ENCODE measurements around the gene RALGAPA2.

DNA sequence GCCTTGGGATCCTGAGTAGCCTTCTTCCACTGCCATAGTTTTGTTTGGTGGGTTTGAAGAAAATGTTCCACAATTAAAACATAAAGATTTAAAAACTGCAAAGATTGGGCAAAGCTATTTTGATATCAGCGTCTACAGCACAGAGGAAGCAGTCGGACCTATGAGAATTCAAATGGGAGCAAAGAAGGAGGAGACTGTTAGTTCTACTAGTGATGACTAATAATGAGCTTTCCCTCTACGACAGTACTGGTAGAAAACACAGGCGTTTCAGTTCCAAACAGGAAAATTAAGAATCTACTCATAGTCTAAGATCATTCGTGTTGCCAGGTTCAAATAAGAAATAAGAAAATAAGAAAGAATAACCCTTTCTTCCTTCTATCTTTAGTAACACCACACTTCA is 223.4 kb downstream of the RALGAPA2 start:
- TF ChIP-seq, protein P1, sequence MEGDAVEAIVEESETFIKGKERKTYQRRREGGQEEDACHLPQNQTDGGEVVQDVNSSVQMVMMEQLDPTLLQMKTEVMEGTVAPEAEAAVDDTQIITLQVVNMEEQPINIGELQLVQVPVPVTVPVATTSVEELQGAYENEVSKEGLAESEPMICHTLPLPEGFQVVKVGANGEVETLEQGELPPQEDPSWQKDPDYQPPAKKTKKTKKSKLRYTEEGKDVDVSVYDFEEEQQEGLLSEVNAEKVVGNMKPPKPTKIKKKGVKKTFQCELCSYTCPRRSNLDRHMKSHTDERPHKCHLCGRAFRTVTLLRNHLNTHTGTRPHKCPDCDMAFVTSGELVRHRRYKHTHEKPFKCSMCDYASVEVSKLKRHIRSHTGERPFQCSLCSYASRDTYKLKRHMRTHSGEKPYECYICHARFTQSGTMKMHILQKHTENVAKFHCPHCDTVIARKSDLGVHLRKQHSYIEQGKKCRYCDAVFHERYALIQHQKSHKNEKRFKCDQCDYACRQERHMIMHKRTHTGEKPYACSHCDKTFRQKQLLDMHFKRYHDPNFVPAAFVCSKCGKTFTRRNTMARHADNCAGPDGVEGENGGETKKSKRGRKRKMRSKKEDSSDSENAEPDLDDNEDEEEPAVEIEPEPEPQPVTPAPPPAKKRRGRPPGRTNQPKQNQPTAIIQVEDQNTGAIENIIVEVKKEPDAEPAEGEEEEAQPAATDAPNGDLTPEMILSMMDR (IDR thresholded peaks at IDR 0.05) = no peak
- no peak for TF ChIP-seq POLR2A (IDR thresholded peaks at IDR 0.05)

Measured in thyroid gland (tissue), 4 donors.